Esophagus squamous epithelium (tissue), 5 donors: ENCODE results near the gene IRAK1BP1. TPM values are rescaled to one million over a fixed set of nuclear protein-coding genes. Genes with fewer than 3 reads are reported as not detected.
"Not testable (repeated sequence)": the region's sequence is repeated elsewhere in the genome, so short reads cannot be mapped to it uniquely, and the experiment has no call there.

Experiments used
- DNase-seq: peaks from one replicate; lab custom pipeline; 2025; lab: John Stamatoyannopoulos, UW
- H3K27ac ChIP-seq, 4 donors: fragments of 200-600 bp; sonication (generic); one replicate each; pipeline ENCODE4 v1.5.1; 2016 to 2019; ENCODE audit warnings: mild to moderate bottlenecking in 1 of 4
- H3K27me3 ChIP-seq, 4 donors: fragments of 200-600 bp; sonication (generic); 1 replicate in 3 of 4; 2 replicates in 1 of 4; pipeline versions ENCODE4 v1.5.1 to v1.6.0; 2017 to 2021; ENCODE audit warnings: antibody characterized with exemption in 1 of 4
- H3K36me3 ChIP-seq, 3 donors: fragments of 200-600 bp; sonication (generic); one replicate each; pipeline ENCODE4 v1.5.1; 2016 to 2019
- H3K4me1 ChIP-seq, 3 donors: fragments of 200-600 bp; sonication (generic); one replicate each; pipeline ENCODE4 v1.5.1; 2017 to 2019
- H3K4me3 ChIP-seq, 4 donors: fragments of 200-600 bp; sonication (generic); 1 replicate in 3 of 4; 2 replicates in 1 of 4; pipeline ENCODE4 v1.5.1; 2016 to 2019; ENCODE audit warnings: mild to moderate bottlenecking in 2 of 4, moderate library complexity in 1 of 4
- H3K9me3 ChIP-seq, 3 donors: fragments of 200-600 bp; sonication (generic); one replicate each; pipeline ENCODE4 v1.5.1; 2016 to 2019
- POLR2A ChIP-seq, 4 donors: fragments of 450-650 bp; IDR thresholded peaks; one replicate each; pipeline ENCODE4 v1.6.1; 2017; ENCODE audit warnings: antibody characterized with exemption in 4 of 4, mild to moderate bottlenecking in 4 of 4, moderate library complexity in 3 of 4
- WGBS, 2 donors: methylation state at CpG; one replicate each; pipeline ENCODE4 v1.1.5; 2018; 5-methylcytosine and 5-hydroxymethylcytosine counted together
- intact Hi-C: fragments of 100-400 bp; cut with DNase I; formaldehyde crosslinking; loops from one replicate; pipeline ENCODE4 v1.15.0; 2022
- total RNA-seq, 4 donors: library from RNA; depleted of rRNA; stranded (reverse); fragments of >200 nt; gene quantifications; one replicate each; pipeline ENCODE4 v1.1.0, GENCODE V29; 2016
- TF ChIP-seq, protein P1 (sequence below), 6 experiments: fragments of 450-650 bp in 4 of 6; fragments of 200-600 bp in 2 of 6; sonication (generic) in 2 of 6; IDR thresholded peaks; one replicate each; pipeline ENCODE4 v1.5.1; 2016 to 2019; ENCODE audit warnings: antibody characterized with exemption in 6 of 6, mild to moderate bottlenecking in 4 of 6, moderate library complexity in 4 of 6
- donor health status: DM: yes; HTN: yes; CAD: no.

The IRAK1BP1 gene
- total RNA-seq, 4 donors from 2014 or later: 1.8 to 5.0 (median 2.0) TPM

GRCh38 chr6:78883651-78884050 is 16.3 kb downstream of the IRAK1BP1 start:
- no peak for DNase-seq
- H3K36me3 ChIP-seq: peaks cover 0 to 9% (median 0%) of the 10 kb centered on the region in 3 donors
- TF ChIP-seq, protein P1, sequence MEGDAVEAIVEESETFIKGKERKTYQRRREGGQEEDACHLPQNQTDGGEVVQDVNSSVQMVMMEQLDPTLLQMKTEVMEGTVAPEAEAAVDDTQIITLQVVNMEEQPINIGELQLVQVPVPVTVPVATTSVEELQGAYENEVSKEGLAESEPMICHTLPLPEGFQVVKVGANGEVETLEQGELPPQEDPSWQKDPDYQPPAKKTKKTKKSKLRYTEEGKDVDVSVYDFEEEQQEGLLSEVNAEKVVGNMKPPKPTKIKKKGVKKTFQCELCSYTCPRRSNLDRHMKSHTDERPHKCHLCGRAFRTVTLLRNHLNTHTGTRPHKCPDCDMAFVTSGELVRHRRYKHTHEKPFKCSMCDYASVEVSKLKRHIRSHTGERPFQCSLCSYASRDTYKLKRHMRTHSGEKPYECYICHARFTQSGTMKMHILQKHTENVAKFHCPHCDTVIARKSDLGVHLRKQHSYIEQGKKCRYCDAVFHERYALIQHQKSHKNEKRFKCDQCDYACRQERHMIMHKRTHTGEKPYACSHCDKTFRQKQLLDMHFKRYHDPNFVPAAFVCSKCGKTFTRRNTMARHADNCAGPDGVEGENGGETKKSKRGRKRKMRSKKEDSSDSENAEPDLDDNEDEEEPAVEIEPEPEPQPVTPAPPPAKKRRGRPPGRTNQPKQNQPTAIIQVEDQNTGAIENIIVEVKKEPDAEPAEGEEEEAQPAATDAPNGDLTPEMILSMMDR (IDR thresholded peaks at IDR 0.05): no peak
- no peak for TF ChIP-seq POLR2A (IDR thresholded peaks at IDR 0.05)
- no peaks in the 10 kb centered on the region for H3K27me3 ChIP-seq
- no peaks in the 10 kb centered on the region for H3K9me3 ChIP-seq
- H3K27ac ChIP-seq: no peak overlapping the region
- H3K4me3 ChIP-seq: no peak overlapping the region
- intact Hi-C loops: no loop called here
- 83 to 90% methylated on average over 5 of the region's 5 CpGs for WGBS, 2 donors
- H3K4me1 ChIP-seq: no peaks in the 10 kb centered on the region

DNA sequence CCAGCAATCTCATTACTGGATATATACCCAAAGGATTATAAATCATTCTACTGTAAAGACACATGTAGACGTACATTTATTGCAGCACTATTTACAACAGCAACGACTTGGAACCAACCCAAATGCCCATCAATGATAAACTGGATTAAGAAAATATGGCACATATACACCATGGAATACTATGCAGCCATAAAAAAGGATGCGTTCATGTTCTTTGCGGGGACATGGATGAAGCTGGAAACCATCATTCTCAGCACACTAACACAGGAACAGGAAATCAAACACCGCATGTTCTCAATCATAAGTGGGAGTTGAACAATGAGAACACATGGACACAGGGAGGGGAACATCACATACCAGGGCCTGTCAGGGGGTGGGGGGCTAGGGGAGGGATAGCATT is 22.6 kb downstream of the IRAK1BP1 start:
- DNase-seq, H3K27me3 ChIP-seq, H3K9me3 ChIP-seq, H3K36me3 ChIP-seq, H3K4me1 ChIP-seq, H3K4me3 ChIP-seq, intact Hi-C loops, H3K27ac ChIP-seq: not testable (repeated sequence)
- WGBS, 2 donors: 91 to 94% methylated on average over 5 of the region's 5 CpGs

GRCh38 chr6:78896227-78896626 is 28.9 kb downstream of the IRAK1BP1 start:
- no peak for TF ChIP-seq POLR2A (IDR thresholded peaks at IDR 0.05)
- TF ChIP-seq, protein P1 (IDR thresholded peaks at IDR 0.05): no peak
- H3K36me3 ChIP-seq: no peaks in the 10 kb centered on the region
- intact Hi-C loops: no loop called here
- no peaks in the 10 kb centered on the region for H3K27me3 ChIP-seq
- no peak overlapping the region for H3K4me3 ChIP-seq
- no peak overlapping the region for H3K27ac ChIP-seq
- DNase-seq: no peak
- no peaks in the 10 kb centered on the region for H3K9me3 ChIP-seq
- H3K4me1 ChIP-seq: no peaks in the 10 kb centered on the region
- 79 to 82% methylated on average over 2 of the region's 2 CpGs for WGBS, 2 donors

DNA sequence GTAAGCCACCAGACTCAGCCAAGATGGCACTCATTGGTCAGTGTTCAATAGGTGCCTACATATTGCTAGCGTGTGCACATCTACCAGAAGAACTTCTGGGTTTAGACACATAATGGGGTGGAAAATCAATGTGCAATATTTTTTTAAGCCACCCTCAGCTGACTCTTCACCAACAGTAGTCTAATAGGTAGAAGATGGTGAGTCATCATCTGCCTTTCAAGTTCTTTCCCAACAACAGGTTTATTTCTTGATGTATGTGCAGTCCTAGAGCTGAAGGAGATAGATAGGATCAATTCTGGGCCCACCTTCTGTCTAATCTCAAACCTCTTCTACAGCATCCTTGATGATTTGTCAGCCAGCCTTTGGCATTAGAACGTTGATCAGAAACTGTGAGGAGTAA is 41.3 kb downstream of the IRAK1BP1 start:
- TF ChIP-seq, protein P1 (IDR thresholded peaks at IDR 0.05): no peak
- TF ChIP-seq POLR2A (IDR thresholded peaks at IDR 0.05): no peak
- Histone ChIP-seq H3K4me1 (peaks cover 4 to 31% (median 8%) of the 10 kb centered on the region in 3 donors), H3K27ac (no peak overlapping the region), H3K27me3 (peaks cover 0 to 9% (median 0%) of the 10 kb centered on the region in 4 donors), H3K36me3 (peaks cover 0 to 4% (median 0%) of the 10 kb centered on the region in 3 donors), H3K4me3 (no peak overlapping the region), H3K9me3 (no peaks in the 10 kb centered on the region)
- 83 to 89% methylated on average over 2 of the region's 2 CpGs for WGBS, 2 donors
- intact Hi-C loops: no loop called here
- DNase-seq: no peak

DNA sequence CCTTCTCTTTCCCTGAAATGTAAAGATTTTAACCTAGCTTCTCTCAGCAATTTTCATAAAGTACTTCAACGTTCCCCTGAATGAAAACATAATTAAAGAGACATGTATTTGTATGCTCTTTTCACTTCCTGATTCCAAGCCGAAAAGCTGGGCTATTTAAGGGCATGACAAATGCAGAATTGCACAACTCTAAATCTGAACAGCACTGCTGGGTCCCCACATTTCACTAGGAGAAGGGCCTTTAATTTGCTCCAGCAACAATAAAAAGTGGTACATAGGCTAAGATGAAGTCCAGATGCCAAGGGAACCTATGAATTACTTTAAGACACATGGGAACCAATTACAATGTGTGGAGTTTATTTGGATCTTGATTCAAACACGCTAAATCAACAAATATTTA is 42.0 kb downstream of the IRAK1BP1 start:
- peak overlapping the region in 1 of 4 donors; percentile 54 for H3K27ac ChIP-seq
- H3K27me3 ChIP-seq: peaks cover 0 to 9% (median 0%) of the 10 kb centered on the region in 4 donors
- intact Hi-C loops: no loop called here
- 38 to 53% methylated on average over 3 of the region's 3 CpGs for WGBS, 2 donors
- TF ChIP-seq, protein P1 (IDR thresholded peaks at IDR 0.05): no peak
- TF ChIP-seq POLR2A (IDR thresholded peaks at IDR 0.05): no peak
- no peaks in the 10 kb centered on the region for H3K36me3 ChIP-seq
- no peak overlapping the region for H3K4me3 ChIP-seq
- H3K4me1 ChIP-seq: peaks cover 4 to 31% (median 8%) of the 10 kb centered on the region in 3 donors
- DNase-seq: no peak
- no peaks in the 10 kb centered on the region for H3K9me3 ChIP-seq

DNA sequence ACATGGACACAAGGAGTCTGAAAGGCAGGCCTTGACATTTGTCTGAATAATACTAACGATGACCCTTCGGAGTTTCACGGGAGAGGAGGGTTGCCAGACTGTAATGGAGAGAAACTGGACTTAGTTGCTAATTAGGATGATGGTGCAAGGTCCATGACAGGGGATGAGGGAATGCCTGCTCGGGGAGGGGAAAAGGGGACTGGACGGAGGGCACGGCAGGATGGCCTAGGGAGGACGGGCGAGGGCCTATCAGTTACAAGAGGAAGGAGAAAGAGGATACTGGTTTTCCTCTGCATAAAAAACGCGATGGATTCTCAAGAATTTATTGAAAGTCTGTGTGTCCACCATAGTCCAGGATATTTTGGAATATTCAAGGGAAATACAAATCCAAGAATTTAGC is 42.7 kb downstream of the IRAK1BP1 start:
- WGBS, 2 donors: 84 to 87% methylated on average over 10 of the region's 10 CpGs
- Histone ChIP-seq H3K36me3 (no peaks in the 10 kb centered on the region), H3K27ac (no peak overlapping the region), H3K9me3 (no peaks in the 10 kb centered on the region), H3K4me3 (peak overlapping the region in 3 of 4 donors; percentile 50 to 64 (median 52)), H3K4me1 (peaks cover 4 to 31% (median 8%) of the 10 kb centered on the region in 3 donors), H3K27me3 (peaks cover 0 to 9% (median 0%) of the 10 kb centered on the region in 4 donors)
- intact Hi-C loops: no loop called here
- DNase-seq: no peak
- no peak for TF ChIP-seq POLR2A (IDR thresholded peaks at IDR 0.05)
- TF ChIP-seq, protein P1 (IDR thresholded peaks at IDR 0.05): no peak
